Measurements from ENCODE around the gene KRTDAP.

The KRTDAP gene

GRCh38 chr19:35454663-35455062 is 35.6 kb downstream of the KRTDAP start:
- no peak for DNase-seq (ENCODE audit: low read depth)

- no peak for DNase-seq (ENCODE audit: low read depth)
Observed at GRCh38 chr19:35451338-35452096, 38.7 kb downstream of the KRTDAP start.

- DNase-seq (ENCODE audit: low read depth), result no peak
Observed at GRCh38 chr19:35449359-35450043, 40.8 kb downstream of the KRTDAP start.

GRCh38 chr19:35447606-35448469 is 42.4 kb downstream of the KRTDAP start, which contains the start of gene FFAR2:
FFAR2 (plus strand) TSS chr19:35448257; CDS start chr19:35449715, 1,458 bp downstream.
- no peak for DNase-seq (ENCODE audit: low read depth)

GRCh38 chr19:35445826-35446593 is 44.3 kb downstream of the KRTDAP start:
- no peak for DNase-seq (ENCODE audit: low read depth)

- DNase-seq (ENCODE audit: low read depth), result no peak
Observed at GRCh38 chr19:35444735-35445134, 45.5 kb downstream of the KRTDAP start.

GRCh38 chr19:35442091-35442490 is 48.2 kb downstream of the KRTDAP start:
- DNase-seq (ENCODE audit: low read depth), result no peak

- DNase-seq (ENCODE audit: low read depth), result no peak
Observed at GRCh38 chr19:35439921-35440320, 50.3 kb downstream of the KRTDAP start.

GRCh38 chr19:35438527-35438926 is 51.7 kb downstream of the KRTDAP start:
- DNase-seq (ENCODE audit: low read depth), result no peak

- DNase-seq (ENCODE audit: low read depth), result no peak
Observed at GRCh38 chr19:35438096-35438495, 52.2 kb downstream of the KRTDAP start.

- DNase-seq (ENCODE audit: low read depth), result no peak
Observed at GRCh38 chr19:35437406-35437951, 52.8 kb downstream of the KRTDAP start.
